Measurements from ENCODE around the gene AP5S1.
"Not testable (repeated sequence)": the region's sequence is repeated elsewhere in the genome, so short reads cannot be mapped to it uniquely, and the experiment has no call there.

The AP5S1 gene

GRCh38 chr20:3842348-3842930 is 22.1 kb downstream of the AP5S1 start:
- H3K4me3 ChIP-seq (ENCODE audit: low read depth, low read length): no peak overlapping the region

DNA sequence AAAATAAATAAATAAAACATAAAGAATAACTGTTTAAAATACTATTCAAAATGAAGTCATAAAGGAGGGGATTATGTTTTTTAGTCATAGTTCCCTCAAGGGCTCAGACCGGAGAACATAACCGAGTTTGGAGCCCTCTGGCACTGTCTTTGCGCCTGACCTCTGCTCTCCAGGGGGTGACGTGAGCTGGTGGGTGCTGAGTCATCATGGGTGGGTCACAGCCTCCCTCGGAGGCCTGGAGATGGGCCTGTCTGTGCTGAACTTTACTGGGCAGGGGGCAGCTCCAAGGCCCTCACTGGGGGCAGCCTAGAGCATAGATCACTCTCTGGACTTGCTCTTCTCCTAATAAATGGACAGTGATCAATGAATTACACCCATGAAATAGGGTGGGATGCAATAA is 23.1 kb downstream of the AP5S1 start:
- no peak overlapping the region for H3K4me3 ChIP-seq (ENCODE audit: low read depth, low read length)

DNA sequence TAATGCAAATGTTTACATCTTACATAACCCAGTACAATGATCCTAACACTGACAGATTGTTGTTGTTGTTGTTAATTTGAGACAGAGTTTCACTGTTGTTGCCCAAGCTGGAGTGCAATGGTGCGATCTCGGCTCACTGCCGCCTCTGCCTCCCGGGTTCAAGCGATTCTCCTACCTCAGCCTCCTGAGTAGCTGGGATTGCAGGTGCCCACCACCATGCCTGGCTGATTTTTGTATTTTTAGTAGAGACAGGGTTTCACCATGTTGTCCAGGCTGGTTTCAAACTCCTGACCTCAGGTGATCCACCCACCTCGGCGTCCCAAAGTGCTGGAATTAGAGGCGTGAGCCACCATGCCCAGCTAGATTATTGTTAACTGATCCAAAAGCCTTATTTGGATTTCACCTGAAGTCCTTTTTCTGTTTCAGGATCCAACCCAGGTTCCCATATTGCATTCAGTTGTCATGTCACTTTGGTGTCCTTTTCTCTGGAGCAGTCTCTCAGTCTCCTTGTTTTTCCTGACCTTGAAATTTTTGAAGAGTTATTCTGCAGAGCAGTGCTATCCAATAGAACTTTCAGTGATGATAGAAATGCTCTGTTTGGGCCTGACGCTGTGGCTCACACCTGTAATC is 23.8 kb downstream of the AP5S1 start:
- H3K4me3 ChIP-seq (ENCODE audit: low read depth, low read length): not testable (repeated sequence)

- H3K4me3 ChIP-seq (ENCODE audit: low read depth, low read length): peak overlapping the region; percentile 82
Measured at GRCh38 chr20:3846378-3846739, 26.0 kb downstream of the AP5S1 start.

DNA sequence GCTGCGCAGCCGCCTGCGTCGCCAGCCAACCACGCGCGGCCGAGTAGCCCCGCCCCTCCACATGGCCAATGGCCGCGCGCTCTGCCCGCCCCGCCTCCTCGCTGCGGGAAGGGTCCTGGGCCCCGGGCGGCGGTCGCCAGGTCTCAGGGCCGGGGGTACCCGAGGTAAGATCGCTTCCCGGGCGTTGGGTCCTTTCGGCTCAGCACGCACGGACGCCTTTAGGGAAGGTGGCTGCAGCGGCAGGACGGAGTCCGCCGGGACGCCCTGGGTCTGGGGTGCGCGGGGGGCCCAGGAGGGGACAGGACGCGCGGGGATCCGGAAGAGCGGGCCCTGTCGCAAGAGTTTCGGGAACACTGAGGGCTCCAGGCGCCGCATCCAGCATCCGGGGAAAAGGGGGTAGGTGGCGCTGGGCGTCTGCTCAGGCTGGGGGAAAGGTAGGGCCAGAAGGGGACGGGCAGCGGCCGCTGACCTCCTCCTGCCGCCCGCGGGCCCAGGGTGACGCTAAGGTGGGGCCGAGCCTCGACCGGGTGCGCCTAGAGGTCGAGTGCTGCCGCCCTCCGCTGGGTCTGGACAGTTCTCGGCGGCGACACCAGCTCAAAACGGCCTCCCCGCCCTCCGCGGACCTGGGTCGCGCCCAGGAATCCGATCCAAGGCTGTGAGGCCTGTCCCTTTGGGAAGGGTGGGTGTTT is 26.5 kb downstream of the AP5S1 start, which contains the start of gene MAVS:
Gene MAVS, plus strand, starts transcription at position 95 of the 689 bp plus-strand sequence. CDS start 7,791 bp downstream, outside the sequence.
- H3K4me3 ChIP-seq (ENCODE audit: low read depth, low read length): peak within 1 kb of the TSS; percentile 82

DNA sequence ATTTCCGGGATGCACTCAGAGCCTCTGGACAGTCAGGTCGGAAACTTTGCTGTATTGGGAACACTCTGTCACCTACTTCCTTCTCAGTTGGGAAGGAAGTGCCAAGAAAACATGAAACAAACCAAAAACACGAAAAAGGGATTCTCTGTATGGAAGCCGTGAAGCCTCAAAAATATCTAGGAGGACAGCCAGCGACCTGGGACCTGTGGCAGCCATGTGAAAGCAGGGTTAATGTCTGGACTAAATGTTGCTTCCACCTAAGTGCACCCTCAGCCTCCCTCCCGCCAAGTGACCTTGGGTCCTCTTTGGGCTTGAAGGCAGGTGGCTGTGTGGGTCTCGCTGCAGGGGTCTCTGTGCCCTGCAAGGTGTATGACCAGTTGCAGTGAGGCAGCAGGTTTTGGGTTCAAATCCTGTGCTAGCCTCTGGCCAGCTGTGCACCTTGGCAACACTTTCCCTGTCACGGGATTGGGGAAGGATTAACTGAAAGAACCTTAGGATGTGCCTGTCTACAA is 27.1 kb downstream of the AP5S1 start:
- H3K4me3 ChIP-seq (ENCODE audit: low read depth, low read length): peak overlapping the region; percentile 82

GRCh38 chr20:3848565-3848964 is 28.2 kb downstream of the AP5S1 start:
- H3K4me3 ChIP-seq (ENCODE audit: low read depth, low read length): no peak overlapping the region

- H3K4me3 ChIP-seq (ENCODE audit: low read depth, low read length): no peak overlapping the region
Measured at GRCh38 chr20:3854462-3854871, 34.1 kb downstream of the AP5S1 start.

DNA sequence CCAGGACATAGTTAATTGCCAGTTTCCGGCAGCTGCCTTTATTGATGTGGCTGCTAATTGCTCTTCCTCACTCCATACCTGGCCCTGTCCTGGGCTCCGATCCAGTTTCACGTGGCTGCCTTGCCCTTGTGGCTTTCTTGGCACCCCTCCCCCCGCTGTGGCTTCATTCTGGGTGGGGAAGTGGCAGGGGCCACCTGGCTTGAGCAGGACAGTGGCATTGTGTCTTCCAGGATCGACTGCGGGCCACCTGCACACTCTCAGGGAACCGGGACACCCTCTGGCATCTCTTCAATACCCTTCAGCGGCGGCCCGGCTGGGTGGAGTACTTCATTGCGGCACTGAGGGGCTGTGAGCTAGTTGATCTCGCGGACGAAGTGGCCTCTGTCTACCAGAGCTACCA is 37.1 kb downstream of the AP5S1 start:
- H3K4me3 ChIP-seq (ENCODE audit: low read depth, low read length): no peak overlapping the region

- no peak overlapping the region for H3K4me3 ChIP-seq (ENCODE audit: low read depth, low read length)
Measured at GRCh38 chr20:3858689-3859088, 38.3 kb downstream of the AP5S1 start.

- no peak overlapping the region for H3K4me3 ChIP-seq (ENCODE audit: low read depth, low read length)
Measured at GRCh38 chr20:3861191-3861590, 40.8 kb downstream of the AP5S1 start.

- H3K4me3 ChIP-seq (ENCODE audit: low read depth, low read length): no peak overlapping the region
Measured at GRCh38 chr20:3862333-3862732, 42.0 kb downstream of the AP5S1 start.

- no peak overlapping the region for H3K4me3 ChIP-seq (ENCODE audit: low read depth, low read length)
Measured at GRCh38 chr20:3863317-3863716, 43.0 kb downstream of the AP5S1 start.

DNA sequence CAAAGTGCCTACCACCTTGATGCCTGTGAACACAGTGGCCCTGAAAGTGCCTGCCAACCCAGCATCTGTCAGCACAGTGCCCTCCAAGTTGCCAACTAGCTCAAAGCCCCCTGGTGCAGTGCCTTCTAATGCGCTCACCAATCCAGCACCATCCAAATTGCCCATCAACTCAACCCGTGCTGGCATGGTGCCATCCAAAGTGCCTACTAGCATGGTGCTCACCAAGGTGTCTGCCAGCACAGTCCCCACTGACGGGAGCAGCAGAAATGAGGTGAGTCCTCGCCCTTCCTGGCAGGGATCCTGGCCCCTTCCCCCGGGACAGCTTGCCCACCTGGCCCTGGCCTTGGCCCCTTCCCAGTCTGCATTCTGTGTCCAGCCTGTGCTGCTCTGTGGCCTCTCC is 44.2 kb downstream of the AP5S1 start:
- H3K4me3 ChIP-seq (ENCODE audit: low read depth, low read length): no peak overlapping the region

- no peak overlapping the region for H3K4me3 ChIP-seq (ENCODE audit: low read depth, low read length)
Measured at GRCh38 chr20:3865152-3865886, 45.0 kb downstream of the AP5S1 start.

GRCh38 chr20:3865887-3866407 is 45.6 kb downstream of the AP5S1 start:
- H3K4me3 ChIP-seq (ENCODE audit: low read depth, low read length): no peak overlapping the region

- no peak overlapping the region for H3K4me3 ChIP-seq (ENCODE audit: low read depth, low read length)
Measured at GRCh38 chr20:3866464-3866863, 46.1 kb downstream of the AP5S1 start.

GRCh38 chr20:3867802-3868201 is 47.5 kb downstream of the AP5S1 start:
- H3K4me3 ChIP-seq (ENCODE audit: low read depth, low read length): no peak overlapping the region

- no peak overlapping the region for H3K4me3 ChIP-seq (ENCODE audit: low read depth, low read length)
Measured at GRCh38 chr20:3869839-3870634, 49.7 kb downstream of the AP5S1 start.

DNA sequence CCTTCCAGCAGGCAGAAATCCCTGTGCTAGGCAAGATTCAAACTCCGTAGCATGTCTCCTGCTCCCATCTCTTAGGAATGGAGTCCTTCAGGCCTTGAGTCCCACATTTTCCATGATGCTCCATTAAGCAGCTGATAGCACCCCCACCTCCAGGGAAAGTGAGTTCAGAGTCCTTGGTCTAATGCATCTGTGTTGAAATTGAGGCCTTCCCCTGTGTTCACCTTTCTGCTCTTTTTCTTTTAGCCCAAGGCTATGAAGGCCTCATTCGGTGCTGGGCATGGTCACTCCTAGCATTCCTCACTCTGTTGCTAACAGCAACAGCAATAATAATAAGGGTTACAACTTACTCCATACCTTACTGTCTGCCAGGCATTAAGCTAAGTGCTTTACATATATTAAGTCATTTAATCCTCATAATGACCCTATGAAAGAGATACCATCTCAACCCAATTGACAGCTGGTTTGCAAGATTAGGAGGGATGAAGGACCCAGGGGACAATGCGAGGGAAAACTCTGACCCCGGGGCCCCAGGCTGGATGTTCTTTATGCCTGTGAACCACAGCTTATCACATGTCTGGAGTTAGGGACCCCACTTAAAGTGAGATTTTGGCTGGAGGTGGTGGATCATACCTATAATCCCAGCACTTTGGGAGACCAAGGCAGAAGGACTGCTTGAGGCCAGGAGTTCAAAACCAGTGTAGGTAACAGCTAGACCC is 51.4 kb downstream of the AP5S1 start:
- no peak overlapping the region for H3K4me3 ChIP-seq (ENCODE audit: low read depth, low read length)

All from iPS-11a (cell line).